NCI-H524 (cell line): ENCODE measurements around the gene CLIC5.

Source experiments
- DNase-seq, 2 experiments: peaks; one replicate each; lab custom pipeline; 2025; lab: John Stamatoyannopoulos, UW

The CLIC5 gene

DNA sequence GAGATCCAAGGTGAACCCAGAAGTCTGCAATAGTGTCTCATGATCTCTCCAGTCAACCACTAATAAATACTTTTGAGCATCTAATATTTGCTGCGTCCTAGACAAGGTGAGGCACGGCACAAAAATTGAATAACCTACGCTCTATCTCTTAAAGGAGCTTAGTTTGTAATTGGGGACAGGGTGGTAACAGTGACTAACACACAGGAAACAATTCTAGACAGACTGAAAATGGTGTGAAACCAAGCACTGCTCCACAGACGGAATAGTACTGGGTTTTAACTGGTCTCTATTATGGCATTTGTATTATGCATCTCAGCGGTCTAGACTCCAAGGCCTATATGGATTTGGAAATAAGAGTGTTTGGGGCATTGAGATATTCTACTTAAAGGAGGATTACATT lies 120.1 kb downstream of the CLIC5 start:
- no peak for DNase-seq

DNA sequence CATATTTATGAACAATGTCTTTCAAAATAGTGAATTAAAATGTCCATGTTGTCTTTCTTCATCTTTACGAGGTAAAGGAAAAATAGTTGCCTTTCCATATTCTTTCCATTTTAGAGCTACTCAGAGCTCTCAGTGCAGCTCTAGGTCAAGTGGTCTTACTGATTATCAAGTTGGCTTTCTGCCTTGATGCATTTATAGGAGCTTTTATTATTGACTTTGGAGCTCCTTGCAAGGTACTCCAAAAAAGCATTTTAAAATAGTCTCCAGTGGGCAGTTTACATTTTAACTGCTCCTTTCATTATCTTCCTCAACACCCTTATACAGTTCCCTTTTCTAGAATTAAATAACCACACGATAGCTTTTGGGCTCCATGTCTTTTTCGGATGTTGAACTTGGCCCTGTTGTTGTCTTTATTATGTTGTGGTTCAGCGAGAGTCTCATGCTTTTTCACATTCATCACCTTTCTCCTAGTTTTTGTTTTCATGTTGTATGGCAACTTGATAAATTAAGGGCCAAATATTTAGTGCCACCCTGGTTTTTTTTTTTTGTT lies 122.9 kb downstream of the CLIC5 start:
- DNase-seq: no peak

DNA sequence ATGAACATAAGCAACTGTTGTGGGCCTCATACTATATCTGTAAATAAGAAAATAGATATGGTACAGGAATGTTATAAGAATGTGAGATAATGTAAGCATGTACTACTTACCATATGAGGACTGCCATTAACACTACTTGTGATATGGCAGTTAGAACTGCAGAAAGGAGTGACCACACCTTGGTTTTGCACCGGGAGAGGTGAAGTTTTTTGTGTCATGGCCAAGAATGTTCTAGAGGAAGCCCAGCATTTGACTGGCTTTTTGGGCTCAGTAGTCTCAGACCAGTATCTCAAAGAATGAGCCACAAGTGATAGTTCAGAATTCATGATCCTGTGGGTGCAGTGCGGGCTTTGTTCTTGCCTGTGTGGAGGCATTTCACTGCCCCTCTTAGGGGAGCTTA lies 123.5 kb downstream of the CLIC5 start:
- DNase-seq: no peak

DNA sequence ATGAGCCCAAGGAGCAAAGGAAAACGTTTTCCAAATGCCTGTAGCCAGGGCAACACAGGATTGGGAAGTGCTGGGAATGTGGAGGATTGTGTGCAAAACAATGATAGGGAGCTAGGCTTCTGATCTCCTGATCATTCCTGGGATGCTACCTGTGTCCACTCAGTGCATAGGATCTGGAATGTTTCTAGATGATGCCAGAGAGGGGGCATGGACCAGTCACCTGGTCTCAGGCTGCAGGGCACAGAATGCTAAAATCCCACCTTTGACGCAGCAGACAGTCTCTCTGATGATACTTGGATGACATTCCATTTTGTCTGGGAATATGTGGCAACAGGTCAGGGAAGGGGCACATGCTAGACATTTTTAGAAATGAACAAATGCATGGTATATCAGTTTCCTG lies 128.9 kb downstream of the CLIC5 start:
- no peak for DNase-seq

DNA sequence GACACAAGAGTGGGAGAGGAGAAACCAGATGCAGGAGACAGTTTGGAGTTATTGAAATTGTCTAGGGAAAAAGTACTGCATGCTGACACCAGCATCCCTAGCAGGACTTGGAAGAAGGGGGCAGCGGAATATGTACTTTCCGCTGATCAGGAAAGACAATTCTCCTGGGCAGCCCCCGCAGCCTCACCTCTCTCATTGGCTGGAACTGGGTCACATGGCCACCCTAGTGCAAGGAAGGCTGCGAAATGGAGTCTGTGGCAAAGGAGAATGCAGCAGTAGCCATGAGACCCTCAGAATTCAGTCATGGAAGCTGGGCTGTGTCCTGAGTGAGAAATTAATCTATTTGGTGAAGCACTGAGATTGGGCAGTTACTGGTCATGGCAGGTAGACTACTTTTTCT lies 131.3 kb downstream of the CLIC5 start:
- no peak for DNase-seq

DNA sequence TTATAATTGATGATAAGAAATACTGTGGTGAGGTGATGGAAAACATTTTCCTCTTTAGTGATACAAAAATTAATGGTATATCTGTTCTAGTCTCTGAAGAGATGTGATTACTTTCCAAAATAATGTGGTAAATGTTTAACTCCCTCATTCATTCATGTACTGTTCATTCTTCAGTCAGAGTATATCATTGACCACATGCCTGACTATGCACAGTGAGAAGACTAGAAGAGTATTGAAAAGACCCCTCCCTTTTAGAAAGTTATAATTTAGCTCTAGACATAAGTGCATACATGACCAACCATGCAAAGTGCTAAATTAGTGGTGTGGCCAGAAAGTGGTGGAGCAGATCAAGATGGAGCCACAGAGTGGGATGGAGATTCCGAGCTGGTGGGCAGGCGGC lies 133.0 kb downstream of the CLIC5 start:
- DNase-seq: no peak

DNA sequence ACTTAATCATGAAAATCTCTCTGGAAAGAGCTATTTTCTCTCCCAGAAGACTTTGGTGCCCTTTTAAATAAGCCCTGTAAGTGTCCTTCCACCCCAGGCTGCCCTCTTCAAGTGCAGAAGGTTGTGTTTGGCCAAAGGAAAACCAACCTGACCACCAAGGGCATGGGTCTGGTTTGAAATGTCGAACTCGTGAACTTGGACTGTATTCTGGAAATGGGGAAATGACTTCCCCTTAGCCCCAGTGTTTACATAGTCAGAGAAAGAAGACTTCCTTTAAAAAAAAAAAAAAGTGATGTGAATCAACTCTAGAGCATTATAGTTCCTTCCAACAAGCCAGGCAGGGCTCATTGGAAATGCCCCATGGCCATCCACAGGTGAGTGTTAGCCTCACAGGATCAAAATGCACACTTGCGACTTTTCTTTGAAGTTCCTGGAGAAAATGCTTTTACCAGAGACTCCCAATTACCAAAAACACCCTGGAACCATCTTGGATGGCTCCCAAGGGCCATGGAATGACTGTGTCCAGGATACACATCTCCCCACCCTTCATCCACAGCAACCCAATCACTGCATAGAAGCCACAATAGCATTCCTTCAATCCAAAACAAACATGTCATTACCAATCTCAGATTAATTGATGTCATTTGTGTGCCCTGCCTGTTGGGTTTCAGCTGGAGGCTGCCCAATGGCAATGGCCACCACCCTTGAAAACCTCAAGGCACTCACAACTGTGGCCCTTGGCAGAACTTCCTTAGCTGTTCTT lies 133.8 kb downstream of the CLIC5 start:
- no peak for DNase-seq

DNA sequence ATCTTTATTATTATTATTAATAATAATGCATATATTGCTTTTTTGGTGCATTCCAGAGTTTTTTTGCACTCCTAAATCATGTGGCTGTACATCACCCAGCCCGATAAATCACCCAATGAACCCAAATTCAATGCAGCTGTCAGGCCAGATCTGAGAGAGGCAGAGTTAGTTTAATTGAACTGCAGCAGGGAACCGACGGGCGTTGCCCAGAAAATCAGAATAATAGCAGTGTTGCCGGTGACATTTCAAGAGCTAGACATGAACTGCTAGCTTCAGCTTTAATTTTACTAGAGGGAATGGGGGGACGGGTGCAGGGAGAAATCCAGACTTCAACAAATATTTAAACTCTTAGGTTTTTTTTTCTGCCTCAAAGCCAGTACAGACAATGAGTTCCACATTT lies 135.0 kb downstream of the CLIC5 start:
- no peak for DNase-seq

DNA sequence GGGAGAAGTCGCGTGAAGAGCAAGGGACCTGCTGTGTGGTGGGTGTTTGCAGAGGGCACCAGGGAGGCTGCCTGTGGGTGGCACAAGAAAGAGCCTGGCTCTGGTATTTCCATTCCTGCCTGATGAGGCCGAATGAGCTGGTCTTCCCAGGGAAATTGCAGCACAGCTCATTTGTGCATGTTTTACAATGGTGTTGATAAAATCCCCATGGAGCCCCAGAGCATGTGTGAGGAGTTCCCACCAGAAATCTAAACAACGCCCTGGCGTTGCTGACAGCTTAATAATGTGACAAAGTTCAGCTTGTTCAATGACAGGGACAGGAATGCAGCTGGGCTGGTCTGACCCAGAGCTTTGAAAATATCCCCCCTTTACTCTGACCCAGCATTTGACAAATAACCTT lies 135.5 kb downstream of the CLIC5 start:
- DNase-seq: no peak

DNA sequence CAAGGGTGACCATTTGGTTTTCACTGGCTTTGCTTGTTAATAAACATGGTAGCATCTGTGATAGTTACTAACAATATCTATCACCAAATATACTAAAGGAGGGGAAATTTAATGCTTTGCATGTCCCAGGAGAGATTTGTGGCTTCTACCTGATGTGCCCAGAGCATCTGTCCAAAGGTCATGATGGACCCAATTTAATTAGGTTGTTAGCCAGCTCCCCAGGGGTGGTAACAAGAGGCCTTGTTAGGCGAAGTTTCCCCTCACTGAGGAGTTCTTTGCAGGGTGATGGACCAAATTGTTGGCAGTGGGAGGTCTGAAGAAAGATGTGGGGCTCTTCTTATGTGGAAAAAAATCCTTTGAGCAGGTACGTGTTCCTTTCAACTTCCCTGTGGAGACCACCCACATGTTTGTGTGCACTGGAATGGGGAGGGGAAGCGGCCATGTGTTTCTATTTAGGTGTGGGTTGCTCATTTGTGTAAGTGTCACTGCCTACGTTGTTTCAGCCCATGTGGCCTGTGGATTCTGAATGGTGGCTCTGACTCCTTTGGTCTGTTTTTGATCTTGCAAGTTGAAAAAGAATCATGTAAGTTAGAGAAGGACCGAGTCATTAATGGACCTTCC lies 137.6 kb downstream of the CLIC5 start:
- DNase-seq: no peak

DNA sequence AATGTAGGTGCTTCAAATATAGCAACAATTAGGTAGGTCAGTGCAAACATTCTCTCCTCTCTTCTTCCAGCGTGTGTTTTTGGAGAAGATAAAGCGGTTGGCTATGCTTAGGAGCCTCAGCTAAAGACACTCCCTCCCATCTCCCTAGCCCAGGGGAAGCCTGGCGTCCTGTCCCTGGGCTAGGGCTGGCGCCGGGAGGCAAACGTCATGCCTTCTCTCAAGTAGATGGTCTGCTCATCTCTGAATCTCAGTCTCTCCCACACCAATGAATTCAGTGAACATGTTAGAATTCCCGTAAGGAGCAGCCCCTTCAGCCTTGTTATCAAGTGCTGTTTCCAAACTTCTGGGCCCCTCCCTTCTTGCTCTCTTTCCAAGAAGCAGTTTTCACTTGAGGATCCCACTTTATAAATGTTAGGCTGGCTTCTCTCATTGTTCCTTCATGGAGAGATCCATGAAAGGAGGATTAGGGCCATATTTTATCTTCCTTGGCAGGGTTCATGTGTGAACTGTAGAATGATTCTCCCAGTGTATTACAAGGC lies 142.8 kb downstream of the CLIC5 start:
- DNase-seq: no peak

DNA sequence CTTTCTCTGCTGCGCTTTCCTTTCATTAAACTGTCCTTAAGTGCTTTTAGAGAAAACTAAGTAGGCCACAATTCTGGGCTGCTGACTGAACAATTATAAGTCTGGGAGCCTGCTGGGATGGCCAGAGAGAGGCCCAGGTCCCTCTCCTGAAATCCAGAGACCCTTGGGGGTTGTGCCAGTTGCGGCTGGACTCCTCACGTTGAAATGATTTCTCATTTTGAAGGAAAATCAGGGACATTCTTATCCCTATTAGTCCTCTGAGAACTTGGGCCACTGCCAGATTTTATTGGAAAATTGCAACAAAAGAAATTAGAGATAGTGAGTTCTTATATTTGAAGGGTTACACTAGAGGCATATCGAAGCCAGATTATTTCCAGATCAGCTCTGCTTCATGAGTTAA lies 145.1 kb downstream of the CLIC5 start:
- DNase-seq: no peak

DNA sequence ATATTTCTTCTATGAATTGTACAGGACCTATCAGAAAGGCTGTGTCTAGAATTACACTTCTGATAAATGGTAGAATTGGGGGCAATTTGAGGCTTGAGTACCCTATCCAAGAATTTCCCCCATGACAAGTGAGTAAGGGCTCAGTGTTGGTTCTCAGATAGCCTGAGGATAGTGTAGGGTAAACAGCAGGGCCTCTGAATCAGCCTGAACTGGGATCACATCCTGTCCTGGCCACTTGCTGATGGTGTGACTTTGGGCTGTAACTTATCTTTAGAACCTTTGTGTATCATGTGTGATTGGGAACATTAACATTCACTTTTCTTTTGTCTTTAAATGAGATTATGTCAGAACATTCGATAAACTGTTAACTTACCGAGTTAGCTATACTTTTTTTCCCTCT lies 151.0 kb downstream of the CLIC5 start:
- DNase-seq: no peak

DNA sequence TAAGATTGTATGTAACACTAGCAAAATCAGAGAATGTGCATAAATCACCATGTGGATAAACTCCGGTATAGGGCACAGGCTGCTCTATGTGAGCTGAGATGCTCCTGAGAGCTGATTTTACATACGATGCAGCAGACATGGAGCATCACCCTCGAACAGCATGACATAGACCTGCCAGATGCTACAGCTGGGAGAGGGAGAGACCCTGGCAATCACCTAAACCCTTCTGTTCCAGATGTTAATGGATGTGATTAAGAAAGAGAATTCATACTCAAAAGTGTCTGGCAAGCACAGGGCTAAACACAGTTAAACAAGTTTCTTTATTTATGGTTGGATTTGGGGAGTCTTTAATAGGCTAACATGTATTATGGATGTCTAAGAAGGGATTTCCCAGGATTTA lies 157.0 kb downstream of the CLIC5 start:
- DNase-seq: no peak

DNA sequence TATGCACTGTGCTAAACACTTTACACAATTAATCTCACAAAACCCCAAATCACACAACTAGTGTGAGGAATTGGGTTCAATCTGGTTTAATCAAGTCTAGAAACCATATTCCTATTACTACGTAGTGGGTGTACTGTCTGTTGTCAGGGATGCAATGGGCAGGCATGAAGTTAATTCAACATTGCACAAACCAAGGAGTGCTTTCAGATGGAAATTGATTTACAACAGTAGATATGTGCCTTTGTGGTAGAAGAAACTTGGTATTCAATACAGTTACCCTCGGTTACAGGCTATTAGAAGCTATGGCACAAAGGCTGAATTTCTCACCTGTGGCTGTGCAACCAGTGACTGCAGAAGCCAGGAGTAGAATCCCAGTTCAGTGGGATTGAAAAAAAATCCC lies 157.8 kb downstream of the CLIC5 start:
- no peak for DNase-seq

DNA sequence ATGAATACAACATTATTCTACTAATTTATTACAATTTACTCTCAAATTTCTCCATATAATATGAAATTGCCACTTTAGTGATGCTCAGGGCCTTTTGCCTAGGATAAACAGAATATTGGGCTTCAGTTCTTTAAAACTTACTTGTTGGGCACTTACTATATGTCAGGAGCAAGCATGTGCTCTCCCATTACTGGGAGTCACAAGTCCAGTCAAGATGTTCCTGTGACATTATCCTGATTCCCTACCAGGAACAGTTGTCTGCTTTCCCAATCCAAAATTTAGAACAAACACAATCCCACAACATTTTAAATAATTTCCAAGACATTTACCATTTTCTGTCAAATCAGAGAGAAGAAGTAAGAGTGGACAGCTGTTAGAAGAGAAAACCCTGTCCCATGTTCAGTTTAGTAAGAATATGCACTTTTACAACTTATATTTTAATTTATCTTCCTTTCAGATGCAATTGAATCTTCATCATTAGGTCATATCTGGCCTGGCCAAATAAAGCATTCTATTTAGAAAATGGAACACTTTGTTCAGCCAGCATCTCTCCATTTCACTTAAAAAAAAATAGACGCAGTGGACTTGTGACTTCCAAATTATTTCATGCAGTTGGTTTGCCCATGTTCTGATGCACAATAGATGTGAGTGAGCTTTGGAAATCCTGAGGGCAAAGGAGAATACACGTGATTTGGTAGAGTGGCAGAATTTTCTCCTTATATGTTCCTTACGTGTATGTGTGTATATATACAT lies 159.8 kb downstream of the CLIC5 start:
- no peak for DNase-seq

DNA sequence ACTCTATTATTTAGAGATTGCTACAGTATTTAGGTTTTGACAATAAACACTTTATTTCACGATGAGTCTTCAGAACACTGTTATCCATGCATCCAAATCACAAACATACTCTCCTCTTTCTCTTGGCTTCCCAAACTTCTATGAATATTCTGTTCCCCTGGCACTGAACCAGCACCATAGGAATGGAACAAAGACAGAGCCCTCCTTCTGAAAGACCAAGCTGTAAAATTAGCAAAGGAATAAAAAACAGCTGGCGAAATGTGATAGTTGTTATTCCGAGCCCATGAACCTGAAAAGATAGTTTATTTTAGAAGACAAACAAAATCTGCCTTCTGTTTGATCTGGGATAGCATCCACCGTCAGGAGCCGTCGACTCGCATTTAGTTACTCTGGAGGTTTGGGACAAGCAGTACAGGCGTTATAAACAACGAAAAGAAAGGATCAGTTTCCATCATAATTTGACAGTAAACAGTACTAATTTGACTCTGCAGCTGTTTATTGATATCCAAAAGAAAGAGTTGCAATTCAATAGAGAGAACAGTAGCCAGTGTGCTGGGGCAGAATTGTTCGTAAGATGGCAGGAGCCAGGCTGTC lies 161.4 kb downstream of the CLIC5 start:
- no peak for DNase-seq

DNA sequence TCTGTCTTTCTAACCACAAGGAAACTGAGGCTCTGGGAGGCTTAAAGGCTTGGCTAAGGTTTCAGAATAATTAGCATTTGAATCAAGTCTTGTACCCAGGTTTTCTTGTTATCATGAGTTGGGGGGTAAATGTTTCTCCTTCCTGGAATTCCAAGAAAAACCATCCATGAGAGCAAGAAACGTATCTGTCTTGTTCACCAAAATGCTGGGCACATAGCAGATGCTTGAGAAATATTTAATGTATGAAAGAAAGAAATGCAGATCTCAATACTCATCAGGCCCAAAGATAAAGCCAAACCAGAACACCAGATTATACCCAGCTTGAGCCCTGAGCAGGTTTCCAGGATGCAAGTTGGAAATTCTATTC lies 164.6 kb downstream of the CLIC5 start:
- no peak for DNase-seq

DNA sequence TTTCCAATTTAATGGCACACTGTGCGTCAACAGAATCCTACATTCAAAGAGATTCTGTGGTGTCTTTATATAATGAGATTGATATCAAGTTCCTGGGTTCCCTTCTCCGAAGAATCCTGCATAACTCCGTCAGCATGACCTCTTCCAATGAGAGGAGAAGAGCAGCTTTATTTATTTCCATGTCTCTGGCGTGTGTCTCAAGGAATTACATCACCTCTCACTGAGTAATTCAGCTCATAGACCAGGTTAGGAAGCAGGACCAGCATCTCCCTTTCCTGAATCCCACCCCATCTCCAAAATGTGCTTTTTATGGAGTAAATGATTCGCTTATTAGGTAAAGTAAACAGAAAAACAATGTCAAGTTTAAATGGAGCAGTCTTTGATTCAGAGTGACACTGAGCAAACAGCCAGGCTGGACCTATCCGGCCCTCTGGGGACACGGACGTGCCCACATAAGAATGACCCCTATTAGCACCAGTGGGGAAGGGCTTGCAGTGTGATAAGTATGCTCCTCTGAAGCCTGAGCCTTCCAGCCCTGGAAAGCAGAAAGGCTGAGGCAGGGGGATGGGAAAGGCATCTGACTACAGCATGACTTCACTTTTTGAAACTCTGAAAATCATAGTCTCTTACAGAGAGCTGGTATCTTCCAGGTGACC lies 165.2 kb downstream of the CLIC5 start:
- DNase-seq: no peak

DNA sequence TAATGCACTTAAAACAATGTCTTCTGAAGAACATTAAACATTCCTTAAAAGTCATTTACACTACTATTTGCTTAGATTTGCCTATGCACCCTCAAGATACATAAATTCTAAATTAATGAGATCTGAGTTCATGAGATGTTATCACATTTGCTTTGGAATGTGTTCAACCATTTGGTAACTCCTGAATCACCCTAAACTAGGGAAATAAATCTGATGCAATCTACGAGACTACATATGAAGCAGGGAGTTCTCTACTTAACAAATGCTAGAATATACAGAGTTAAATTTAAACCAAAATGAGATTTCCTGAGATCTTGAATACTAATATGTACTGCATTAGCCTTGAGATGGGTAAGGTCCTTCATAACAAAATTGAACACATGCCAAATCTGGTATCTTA lies 170.1 kb downstream of the CLIC5 start:
- no peak for DNase-seq

DNA sequence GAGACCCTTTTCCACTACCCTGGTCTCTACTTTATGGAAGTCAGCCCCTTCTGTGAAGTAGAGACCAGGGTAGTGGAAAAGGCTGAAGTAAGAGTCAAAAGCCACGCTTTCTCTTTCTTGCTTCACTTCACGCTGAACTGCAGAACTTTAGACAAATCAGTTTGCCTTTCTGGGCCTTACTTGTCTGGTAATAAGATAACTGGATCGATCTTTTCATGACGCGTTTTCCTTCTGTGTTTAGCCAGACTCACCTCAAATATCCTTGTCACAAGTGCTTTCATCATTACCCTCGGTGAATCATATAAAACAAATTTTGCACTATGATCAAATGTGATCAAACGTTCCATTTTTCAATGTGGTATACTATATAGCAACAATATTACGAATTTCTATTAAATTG lies 170.7 kb downstream of the CLIC5 start:
- DNase-seq: no peak
